Measurements from ENCODE around the gene SEMA4D.

GRCh38 chr9:89471390-89471789 is 26.5 kb downstream of the SEMA4D start:
- TF ChIP-seq CTCF (IDR thresholded peaks at IDR 0.05): no peak
- TF ChIP-seq POLR2A (IDR thresholded peaks at IDR 0.05): no peak

Measured in uterus (tissue), 2 donors.